HL-60 (cell line): ENCODE data around the gene PAH.

ENCODE experiments used
- CTCF ChIP-seq: IDR thresholded peaks from one replicate; pipeline ENCODE4 v1.5.1; 2011; ENCODE audit warnings: low read length, control low read depth, inconsistent platforms; ENCODE audit not compliant: insufficient read depth
- GABPA ChIP-seq: IDR thresholded peaks from 2 replicates; pipeline ENCODE4 v1.6.1; 2012; ENCODE audit warnings: low read depth
- POLR2AphosphoS5 ChIP-seq: IDR thresholded peaks from 2 replicates; pipeline ENCODE4 v1.6.1; 2012; ENCODE audit warnings: low read depth
- REST ChIP-seq: IDR thresholded peaks from 2 replicates; pipeline ENCODE4 v1.6.1; 2012; ENCODE audit warnings: low read depth; ENCODE audit not compliant: insufficient replicate concordance

- TF ChIP-seq REST (no peak), CTCF (no peak), POLR2AphosphoS5 (no peak), GABPA (no peak)
Observed at GRCh38 chr12:102951841-102952240, 34.8 kb upstream of the PAH start.
